ENCODE measurements around the gene ANKRD23. TPM values are rescaled to one million over a fixed set of nuclear protein-coding genes. Genes with fewer than 3 reads are reported as not detected.

Gene ANKRD23
- total RNA-seq, 1 donor from 2014 or later, result 1.9 TPM

GRCh38 chr2:96856776-96857666 lies 13.2 kb upstream of the ANKRD23 start:
- H3K27me3 Mint-ChIP-seq (ENCODE audit: low read depth), result no peaks in the 10 kb centered on the region
- H3K4me1 Mint-ChIP-seq (ENCODE audit: low read depth), result peaks cover 30% of the 10 kb centered on the region
- TF ChIP-seq CTCF (IDR thresholded peaks at IDR 0.05), result no peak
- no peaks in the 10 kb centered on the region for H3K9me3 Mint-ChIP-seq (ENCODE audit: low read depth)
- peak overlapping the region; percentile 76 for H3K27ac Mint-ChIP-seq (ENCODE audit: unreplicated experiment)
- H3K36me3 Mint-ChIP-seq (ENCODE audit: low read depth), result peaks cover 14% of the 10 kb centered on the region
- H3K4me3 Mint-ChIP-seq (ENCODE audit: unreplicated experiment), result peak overlapping the region; percentile 81
- no peak for DNase-seq (ENCODE audit: low spot score)

- no peaks in the 10 kb centered on the region for H3K9me3 Mint-ChIP-seq (ENCODE audit: low read depth)
- no peaks in the 10 kb centered on the region for H3K27me3 Mint-ChIP-seq (ENCODE audit: low read depth)
- H3K4me1 Mint-ChIP-seq (ENCODE audit: low read depth), result peaks cover 12% of the 10 kb centered on the region
- H3K4me3 Mint-ChIP-seq (ENCODE audit: unreplicated experiment), result no peak overlapping the region
- DNase-seq (ENCODE audit: low spot score), result no peak
- H3K27ac Mint-ChIP-seq (ENCODE audit: unreplicated experiment), result no peak overlapping the region
- peaks cover 8% of the 10 kb centered on the region for H3K36me3 Mint-ChIP-seq (ENCODE audit: low read depth)
- TF ChIP-seq CTCF (IDR thresholded peaks at IDR 0.05), result no peak
These were observed 9.5 kb upstream of the ANKRD23 start for GRCh38 chr2:96853321-96853720.

- Mint-ChIP-seq H3K27ac (ENCODE audit: unreplicated experiment) (no peak overlapping the region), H3K9me3 (ENCODE audit: low read depth) (no peaks in the 10 kb centered on the region), H3K4me1 (ENCODE audit: low read depth) (peaks cover 12% of the 10 kb centered on the region), H3K27me3 (ENCODE audit: low read depth) (no peaks in the 10 kb centered on the region), H3K36me3 (ENCODE audit: low read depth) (peaks cover 10% of the 10 kb centered on the region), H3K4me3 (ENCODE audit: unreplicated experiment) (no peak overlapping the region)
- no peak for DNase-seq (ENCODE audit: low spot score)
- no peak for TF ChIP-seq CTCF (IDR thresholded peaks at IDR 0.05)
These were observed 8.8 kb upstream of the ANKRD23 start for GRCh38 chr2:96852667-96853066.

- H3K9me3 Mint-ChIP-seq (ENCODE audit: low read depth), result no peaks in the 10 kb centered on the region
- peaks cover 11% of the 10 kb centered on the region for H3K36me3 Mint-ChIP-seq (ENCODE audit: low read depth)
- DNase-seq (ENCODE audit: low spot score), result peak; percentile 58
- TF ChIP-seq CTCF (IDR thresholded peaks at IDR 0.05), result no peak
- no peak overlapping the region for H3K4me3 Mint-ChIP-seq (ENCODE audit: unreplicated experiment)
- H3K27me3 Mint-ChIP-seq (ENCODE audit: low read depth), result no peaks in the 10 kb centered on the region
- no peaks in the 10 kb centered on the region for H3K4me1 Mint-ChIP-seq (ENCODE audit: low read depth)
- H3K27ac Mint-ChIP-seq (ENCODE audit: unreplicated experiment), result no peak overlapping the region
These were observed 4.4 kb upstream of the ANKRD23 start for GRCh38 chr2:96848264-96848663.

- no peak for TF ChIP-seq CTCF (IDR thresholded peaks at IDR 0.05)
- no peak for DNase-seq (ENCODE audit: low spot score)
- H3K27ac Mint-ChIP-seq (ENCODE audit: unreplicated experiment), result no peak overlapping the region
- no peaks in the 10 kb centered on the region for H3K27me3 Mint-ChIP-seq (ENCODE audit: low read depth)
- H3K4me3 Mint-ChIP-seq (ENCODE audit: unreplicated experiment), result no peak overlapping the region
- no peaks in the 10 kb centered on the region for H3K9me3 Mint-ChIP-seq (ENCODE audit: low read depth)
- H3K4me1 Mint-ChIP-seq (ENCODE audit: low read depth), result no peaks in the 10 kb centered on the region
- peaks cover 7% of the 10 kb centered on the region for H3K36me3 Mint-ChIP-seq (ENCODE audit: low read depth)
These were observed 3.8 kb upstream of the ANKRD23 start for GRCh38 chr2:96847586-96847985.

Data from chondrocyte (in vitro differentiated cells).